HG03045 (cell line): ENCODE data around the gene ARHGAP28.

Experiments
- ATAC-seq: cut with Tn5 transposase; IDR thresholded peaks from one replicate; pipeline ENCODE4 v1.9.1; 2021; ENCODE audit warnings: mild to moderate bottlenecking, moderate library complexity; ENCODE audit not compliant: unreplicated experiment

The ARHGAP28 gene

GRCh38 chr18:6730416-6731221, 1.1 kb downstream of the ARHGAP28 start:
- no peak for ATAC-seq

- no peak for ATAC-seq
Measured at GRCh38 chr18:6731222-6731596, 1.7 kb downstream of the ARHGAP28 start.

- no peak for ATAC-seq
Measured at GRCh38 chr18:6732952-6733351, 3.4 kb downstream of the ARHGAP28 start.

- ATAC-seq, result no peak
Measured at GRCh38 chr18:6733758-6734157, 4.2 kb downstream of the ARHGAP28 start.

DNA sequence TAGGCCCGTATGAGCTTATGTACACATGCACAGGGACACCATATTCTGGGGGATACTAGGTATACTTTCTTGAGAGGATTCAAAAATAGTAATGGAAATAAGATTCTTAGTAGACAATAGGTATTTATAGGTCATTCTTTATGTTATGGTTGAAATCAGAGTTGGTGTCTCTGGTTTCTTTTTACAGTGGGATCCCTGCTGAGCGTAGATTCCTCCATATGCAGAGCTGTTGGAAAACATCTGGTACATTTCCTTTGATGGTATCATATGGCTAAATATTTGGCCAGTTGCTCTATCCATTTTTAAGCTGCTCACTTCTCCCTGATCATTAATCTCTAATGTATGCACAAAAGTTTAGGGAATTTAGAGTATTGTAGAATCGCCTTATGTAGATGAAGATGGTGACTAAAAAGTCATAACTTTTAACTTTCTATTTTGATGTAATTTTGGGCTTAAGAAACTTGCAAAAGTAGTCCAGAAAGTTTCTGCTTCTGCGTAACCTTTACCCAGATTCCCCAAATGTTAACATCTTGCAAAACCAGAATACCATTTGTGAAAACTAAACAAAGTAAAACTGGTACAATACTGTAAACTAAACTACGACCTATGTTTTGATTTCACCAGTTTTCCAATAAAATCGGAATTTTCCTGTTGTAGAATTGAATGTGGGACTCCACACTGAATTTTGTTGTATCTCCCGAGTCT, 5.4 kb downstream of the ARHGAP28 start:
- ATAC-seq, result no peak

DNA sequence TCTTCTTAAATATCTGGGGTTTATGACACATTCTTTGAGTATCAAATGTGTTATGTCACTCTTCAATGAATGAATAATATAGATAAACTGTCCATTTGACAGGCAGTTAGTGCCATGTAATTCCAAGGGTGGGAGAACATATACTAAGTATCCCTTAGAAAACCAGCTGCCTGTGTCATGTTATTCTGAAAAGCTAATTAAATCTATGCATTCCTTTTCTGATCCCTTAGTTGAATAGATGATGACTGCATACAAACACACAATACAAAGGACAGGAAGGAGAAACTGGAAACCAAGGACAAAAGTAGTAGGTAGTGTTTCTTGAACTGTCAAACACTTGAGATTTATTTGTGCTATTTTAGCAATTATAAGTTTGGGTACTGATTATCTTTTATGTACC, 8.3 kb downstream of the ARHGAP28 start:
- no peak for ATAC-seq

DNA sequence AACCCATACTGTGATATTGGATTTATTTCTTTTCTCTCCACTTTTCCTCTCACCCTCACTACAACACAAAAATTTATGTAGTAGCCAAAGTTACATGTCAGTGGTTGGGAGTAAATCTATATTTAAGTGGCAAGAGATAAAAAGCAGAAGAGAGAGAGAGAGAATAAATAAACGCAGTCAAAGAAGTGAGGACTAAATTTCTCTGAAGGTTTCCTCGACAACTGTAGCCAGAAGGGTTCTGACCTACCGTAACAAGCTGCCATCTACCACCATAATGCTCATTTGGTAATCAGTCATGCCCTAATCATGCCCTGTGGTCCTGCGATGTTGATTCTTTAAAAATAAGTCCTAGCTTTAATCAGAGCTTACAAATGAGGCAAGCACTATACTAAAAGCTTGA, 9.1 kb downstream of the ARHGAP28 start:
- ATAC-seq, result no peak

DNA sequence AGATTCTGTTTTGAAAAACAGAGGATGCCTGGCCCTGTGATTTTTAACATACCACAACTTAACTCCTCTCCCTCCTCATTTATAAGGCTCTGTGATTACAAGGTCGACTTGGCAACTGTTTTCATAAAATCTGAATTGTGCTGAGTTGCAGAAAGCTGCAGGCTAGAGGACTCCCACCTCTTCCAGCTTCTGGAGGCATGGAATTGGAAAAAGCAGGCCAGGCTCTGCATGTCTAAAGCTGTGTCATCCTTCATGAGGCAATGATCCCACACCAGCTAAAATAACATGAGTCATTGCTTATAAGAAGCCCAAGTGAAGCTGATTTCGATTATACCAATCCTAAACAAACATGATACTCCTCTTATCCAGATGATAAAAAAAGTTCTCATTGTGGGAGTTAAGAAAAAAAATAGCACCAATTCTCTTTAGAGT, 11.7 kb downstream of the ARHGAP28 start:
- no peak for ATAC-seq

DNA sequence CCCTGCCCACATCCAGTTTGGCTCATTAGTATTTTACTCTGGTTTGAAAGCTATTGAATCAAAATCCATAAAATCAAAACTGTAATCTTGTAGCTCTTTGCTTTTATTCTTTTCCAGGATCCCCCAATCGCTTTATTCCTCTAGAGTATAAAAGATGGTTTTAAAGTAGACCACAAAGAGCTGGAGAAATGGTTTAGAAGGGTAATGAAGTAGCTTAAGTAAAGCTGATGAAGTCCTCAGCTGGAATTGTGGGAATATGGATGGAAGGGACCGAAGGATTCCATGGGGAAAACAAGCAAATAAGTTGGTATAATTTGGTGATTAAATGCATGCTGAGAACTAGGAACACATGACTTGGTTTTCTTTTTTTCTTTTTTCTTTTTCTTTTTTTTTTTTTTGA, 12.3 kb downstream of the ARHGAP28 start:
- no peak for ATAC-seq

- ATAC-seq, result no peak
Measured at GRCh38 chr18:6743999-6744398, 14.5 kb downstream of the ARHGAP28 start.

DNA sequence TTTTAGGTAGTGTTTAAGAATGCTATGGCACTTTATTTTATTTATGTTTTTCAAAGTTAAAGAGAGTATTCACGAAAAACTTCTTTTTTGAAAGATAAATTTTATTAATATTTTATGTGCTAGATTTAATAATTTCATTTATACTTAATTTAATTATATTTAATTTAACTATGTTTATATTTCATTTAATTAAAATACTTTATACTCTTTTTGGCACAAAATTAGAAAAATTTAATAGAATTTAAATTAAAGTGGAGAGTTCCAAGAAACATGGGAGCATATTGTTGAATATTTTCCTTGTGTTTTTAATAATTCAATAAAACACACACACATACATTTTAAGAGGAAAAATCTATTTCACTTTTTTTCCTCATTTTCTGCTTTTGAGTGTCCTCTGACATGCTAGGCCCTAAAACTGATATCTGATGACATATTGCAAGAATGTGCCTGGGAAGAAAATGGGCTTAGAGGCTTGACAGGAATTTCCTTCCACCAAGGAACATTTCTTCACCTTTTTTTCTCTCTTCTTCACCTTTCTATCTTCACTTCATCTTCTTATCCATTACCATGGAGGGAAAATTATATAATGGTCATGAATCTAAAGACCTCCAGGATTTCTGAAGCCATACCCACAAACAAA, 15.4 kb downstream of the ARHGAP28 start:
- ATAC-seq, result no peak

DNA sequence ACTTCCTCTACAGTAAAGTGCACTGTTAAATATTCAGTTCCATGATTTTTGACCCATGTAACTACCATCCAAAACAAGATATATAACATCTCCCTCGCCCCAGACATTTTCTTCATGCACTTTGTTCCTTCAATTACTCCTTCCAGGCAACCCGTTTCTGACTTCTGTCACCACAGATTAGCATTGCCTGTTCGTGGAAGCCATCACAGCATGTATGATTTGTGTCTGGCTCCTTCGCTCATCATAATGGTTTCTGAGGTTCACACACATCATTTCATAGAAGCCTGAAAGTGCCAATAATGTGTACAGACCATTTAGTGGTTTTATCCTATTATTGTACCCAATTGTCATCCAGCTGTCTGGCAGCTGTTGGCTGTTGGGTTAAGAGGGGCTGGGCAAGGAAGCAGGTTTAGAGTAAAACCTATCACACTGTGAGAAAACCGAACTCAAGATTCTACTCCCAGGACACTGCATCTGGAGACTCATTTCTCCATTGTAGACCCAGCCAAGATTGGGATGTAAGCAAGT, 16.1 kb downstream of the ARHGAP28 start:
- ATAC-seq, result no peak

GRCh38 chr18:6746386-6746960, 17.0 kb downstream of the ARHGAP28 start:
- no peak for ATAC-seq

GRCh38 chr18:6747646-6748045, 18.1 kb downstream of the ARHGAP28 start:
- ATAC-seq, result no peak

DNA sequence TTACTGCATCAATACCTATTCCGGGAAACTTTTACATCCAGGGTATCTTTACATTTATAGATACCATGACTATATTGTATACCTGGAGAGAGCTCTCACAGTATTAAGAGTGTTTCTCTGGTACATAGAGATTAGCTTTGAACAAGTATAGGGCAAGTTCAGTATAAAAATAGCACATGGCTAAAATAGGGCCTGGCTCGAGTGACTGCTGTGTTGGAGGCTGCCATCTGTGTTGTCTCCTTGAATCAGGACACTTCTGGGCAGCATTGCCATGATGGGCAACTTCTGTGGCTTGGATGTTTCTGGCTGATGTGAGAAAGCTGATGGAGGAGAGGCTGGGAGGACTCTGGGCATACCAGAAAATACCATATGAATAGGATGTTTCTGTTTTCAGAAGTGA, 18.7 kb downstream of the ARHGAP28 start:
- no peak for ATAC-seq

GRCh38 chr18:6750411-6750810, 20.9 kb downstream of the ARHGAP28 start:
- ATAC-seq, result no peak

DNA sequence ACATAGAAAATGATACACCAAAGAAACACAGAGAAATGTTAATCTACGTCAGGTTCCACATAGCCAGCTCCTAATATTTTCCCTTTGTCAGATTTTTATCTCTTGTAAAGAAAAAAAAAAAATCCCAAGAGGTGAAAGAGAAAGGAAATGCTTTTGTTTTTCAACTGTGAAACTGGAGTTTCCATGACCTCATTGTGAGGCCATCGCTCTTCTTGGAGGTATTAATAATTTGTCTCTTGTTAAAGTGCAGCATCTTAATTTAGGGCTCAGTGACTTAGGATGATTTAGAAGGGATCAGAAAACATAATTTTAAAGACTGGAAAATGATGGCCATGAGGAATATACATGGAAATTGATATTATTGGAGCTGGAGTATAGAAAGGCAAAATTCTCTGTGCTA, 21.7 kb downstream of the ARHGAP28 start:
- no peak for ATAC-seq

- no peak for ATAC-seq
Measured at GRCh38 chr18:6752202-6752860, 22.8 kb downstream of the ARHGAP28 start.

GRCh38 chr18:6755107-6755506, 25.6 kb downstream of the ARHGAP28 start:
- no peak for ATAC-seq

DNA sequence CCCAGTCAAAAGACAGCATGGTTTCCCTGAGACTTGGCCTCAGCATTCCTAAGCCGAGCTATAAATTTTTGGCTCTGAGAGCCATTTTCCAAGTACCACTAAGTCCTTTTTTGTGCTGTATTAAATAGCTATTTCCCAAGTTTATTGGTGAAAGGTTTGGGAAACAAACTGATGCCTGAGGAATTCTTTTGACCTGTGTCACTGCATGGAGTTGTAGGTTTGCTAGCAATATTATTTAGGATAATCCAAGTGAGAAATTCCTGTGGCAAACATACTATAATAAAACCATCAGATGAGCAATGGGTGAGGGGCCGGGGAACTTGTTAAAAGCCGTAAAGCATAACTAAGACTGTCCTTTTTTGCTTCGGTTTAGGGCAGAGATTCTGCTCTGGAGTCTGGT, 28.4 kb downstream of the ARHGAP28 start:
- ATAC-seq, result no peak

- ATAC-seq, result no peak
Measured at GRCh38 chr18:6759579-6759978, 30.1 kb downstream of the ARHGAP28 start.
